HEK293T (cell line): Measurements from ENCODE around the gene NRP1.

Source experiments
- CTCF ChIA-PET: fragments of 350-600 bp; formaldehyde crosslinking; extraction: SDS; loops from one replicate; lab custom pipeline; 2021; ENCODE audit warnings: antibody characterized with exemption, inconsistent platforms; lab: Yijun Ruan, JAX
- POLR2A ChIA-PET: fragments of 350-600 bp; formaldehyde crosslinking; extraction: SDS; loops from one replicate; lab custom pipeline; 2020; ENCODE audit warnings: antibody characterized with exemption, inconsistent platforms; lab: Yijun Ruan, JAX
- DNase-seq: peaks from one replicate; pipeline ENCODE4 v3.0.0; 2012; ENCODE audit warnings: mixed read lengths; ENCODE audit errors: extremely low spot score
- ARNT ChIP-seq: fragments of 450-650 bp; IDR thresholded peaks from 2 replicates; pipeline ENCODE4 v1.6.1; 2017; ENCODE audit warnings: mild to moderate bottlenecking
- BHLHE40 ChIP-seq: fragments of 450-650 bp; IDR thresholded peaks from 2 replicates; pipeline ENCODE4 v1.6.1; 2016; ENCODE audit warnings: mild to moderate bottlenecking, moderate library complexity, borderline replicate concordance
- CTBP1 ChIP-seq: fragments of 450-650 bp; IDR thresholded peaks from 2 replicates; pipeline ENCODE4 v1.6.1; 2016; ENCODE audit warnings: borderline replicate concordance
- ELF4 ChIP-seq: fragments of 450-650 bp; IDR thresholded peaks from 2 replicates; pipeline ENCODE4 v1.6.1; 2017; ENCODE audit warnings: antibody characterized with exemption
- FOXA1 ChIP-seq: fragments of 450-650 bp; IDR thresholded peaks from 2 replicates; pipeline ENCODE4 v1.6.1; 2016; ENCODE audit warnings: mild to moderate bottlenecking
- FOXK2 ChIP-seq: fragments of 450-650 bp; IDR thresholded peaks from 2 replicates; pipeline ENCODE4 v1.6.1; 2016; ENCODE audit warnings: mild to moderate bottlenecking
- FOXM1 ChIP-seq: fragments of 450-650 bp; IDR thresholded peaks from 2 replicates; pipeline ENCODE4 v1.6.1; 2017; ENCODE audit warnings: mild to moderate bottlenecking, borderline replicate concordance
- HDGF ChIP-seq: fragments of 450-650 bp; IDR thresholded peaks from 2 replicates; pipeline ENCODE4 v1.6.1; 2017; ENCODE audit warnings: antibody characterized with exemption, borderline replicate concordance
- L3MBTL2 ChIP-seq: fragments of 450-650 bp; conservative IDR thresholded peaks from 2 replicates; pipeline ENCODE4 v1.6.1; 2016; ENCODE audit warnings: mild to moderate bottlenecking
- LEF1 ChIP-seq: fragments of 450-650 bp; IDR thresholded peaks from 2 replicates; pipeline ENCODE4 v1.6.1; 2017; ENCODE audit warnings: mild to moderate bottlenecking, borderline replicate concordance
- NFRKB ChIP-seq: fragments of 450-650 bp; IDR thresholded peaks from 2 replicates; pipeline ENCODE4 v1.6.1; 2016; ENCODE audit warnings: mild to moderate bottlenecking, moderate library complexity
- PKNOX1 ChIP-seq: fragments of 450-650 bp; IDR thresholded peaks from 2 replicates; pipeline ENCODE4 v1.6.1; 2016
- SP1 ChIP-seq: fragments of 450-650 bp; IDR thresholded peaks from 2 replicates; pipeline ENCODE4 v1.6.1; 2017
- SUZ12 ChIP-seq: fragments of 450-650 bp; IDR thresholded peaks from 2 replicates; pipeline ENCODE4 v1.6.1; 2016; ENCODE audit warnings: mild to moderate bottlenecking
- TARDBP ChIP-seq: fragments of 450-650 bp; IDR thresholded peaks from 2 replicates; pipeline ENCODE4 v1.6.1; 2016
- ZNF384 ChIP-seq: fragments of 450-650 bp; IDR thresholded peaks from 2 replicates; pipeline ENCODE4 v1.6.1; 2016

NRP1 gene

GRCh38 chr10:33151344-33151864 lies 183.1 kb downstream of the NRP1 start:
- ChIA-PET POLR2A (no interaction called here), CTCF (interaction anchor here (0.6 kb wide), 1 partner anchor 142 kb away, joined by 3 read pairs; no protein-coding TSS in a partner anchor)
- TF ChIP-seq HDGF = no peak
- no peak for TF ChIP-seq ZNF384
- no peak for TF ChIP-seq FOXK2
- TF ChIP-seq L3MBTL2 = no peak
- no peak for TF ChIP-seq ELF4
- no peak for TF ChIP-seq SP1
- no peak for TF ChIP-seq SUZ12
- TF ChIP-seq FOXA1 = no peak
- no peak for TF ChIP-seq NFRKB
- TF ChIP-seq LEF1 = no peak
- no peak for TF ChIP-seq ARNT
- no peak for TF ChIP-seq PKNOX1
- TF ChIP-seq CTBP1 = no peak
- no peak for TF ChIP-seq BHLHE40
- DNase-seq = no peak

- ChIA-PET CTCF (no interaction called here), POLR2A (no interaction called here)
- TF ChIP-seq BHLHE40 (no peak), HDGF (no peak), SUZ12 (no peak), CTBP1 (no peak), FOXM1 (no peak), ZNF384 (no peak), SP1 (no peak), PKNOX1 (no peak), L3MBTL2 (no peak), ELF4 (no peak), FOXA1 (no peak), FOXK2 (no peak), LEF1 (no peak), TARDBP (no peak), NFRKB (no peak), ARNT (no peak)
- no peak for DNase-seq
Measured at GRCh38 chr10:33150889-33151288, 183.6 kb downstream of the NRP1 start.

- DNase-seq = no peak
- POLR2A ChIA-PET = no interaction called here
- TF ChIP-seq SUZ12 = no peak
- TF ChIP-seq ELF4 = no peak
- no peak for TF ChIP-seq TARDBP
- no peak for TF ChIP-seq FOXA1
- TF ChIP-seq BHLHE40 = no peak
- no peak for TF ChIP-seq SP1
- no peak for TF ChIP-seq FOXM1
- TF ChIP-seq ZNF384 = no peak
- TF ChIP-seq CTBP1 = no peak
- no peak for TF ChIP-seq FOXK2
- no peak for TF ChIP-seq HDGF
- no peak for TF ChIP-seq PKNOX1
- TF ChIP-seq ARNT = no peak
- no peak for TF ChIP-seq L3MBTL2
- no peak for TF ChIP-seq NFRKB
- CTCF ChIA-PET = no interaction called here
Measured at GRCh38 chr10:33150146-33150545, 184.3 kb downstream of the NRP1 start.

GRCh38 chr10:33147013-33147310 lies 187.5 kb downstream of the NRP1 start:
- no peak for DNase-seq
- ChIA-PET CTCF (interaction anchor here (0.7 to 1.3 kb wide), 2 partner anchors 9 to 1370 kb away, joined by 3 to 5 read pairs; no protein-coding TSS in a partner anchor), POLR2A (no interaction called here)
- TF ChIP-seq TARDBP (no peak), LEF1 (no peak), NFRKB (no peak), ZNF384 (no peak), CTBP1 (no peak), L3MBTL2 (no peak), ARNT (no peak), SUZ12 (no peak), BHLHE40 (no peak), ELF4 (no peak), FOXA1 (no peak), FOXM1 (no peak), FOXK2 (no peak), HDGF (no peak), SP1 (no peak), PKNOX1 (no peak)

GRCh38 chr10:33146189-33147012 lies 188.1 kb downstream of the NRP1 start:
- ChIA-PET CTCF (no interaction called here), POLR2A (no interaction called here)
- TF ChIP-seq ELF4 (no peak), NFRKB (no peak), TARDBP (no peak), L3MBTL2 (no peak)

More at GRCh38 chr10:33146189-33147012, 188.1 kb downstream of the NRP1 start:
- no peak for DNase-seq
